Hepatocyte (in vitro differentiated cells): ENCODE data around the gene CDC42EP1. TPM values are rescaled to one million over a fixed set of nuclear protein-coding genes. Genes with fewer than 3 reads are reported as not detected.
"Not testable (repeated sequence)": the region's sequence is repeated elsewhere in the genome, so short reads cannot be mapped to it uniquely, and the experiment has no call there.

Experiments used
- DNase-seq: peaks from one replicate; pipeline ENCODE4 v3.0.0-alpha.2; 2016; ENCODE audit warnings: low spot score
- H2AFZ ChIP-seq: fragments of 200-600 bp; sonication (generic); 2 replicates; pipeline ENCODE4 v1.6.0; 2016; ENCODE audit warnings: antibody characterized with exemption, mild to moderate bottlenecking
- H3K27ac ChIP-seq: fragments of 200-600 bp; sonication (generic); 2 replicates; pipeline ENCODE4 v1.5.1; 2016; ENCODE audit warnings: mild to moderate bottlenecking
- H3K27me3 ChIP-seq: fragments of 200-600 bp; sonication (generic); 2 replicates; pipeline ENCODE4 v1.6.1; 2016
- H3K36me3 ChIP-seq: fragments of 200-600 bp; sonication (generic); replicated peaks from 2 replicates; pipeline ENCODE4 v1.5.1; 2016; ENCODE audit warnings: low read depth; ENCODE audit not compliant: insufficient read depth
- H3K4me1 ChIP-seq: fragments of 200-600 bp; sonication (generic); 2 replicates; pipeline ENCODE4 v1.5.1; 2016; ENCODE audit warnings: mild to moderate bottlenecking, moderate library complexity; ENCODE audit not compliant: insufficient read depth
- H3K4me2 ChIP-seq: fragments of 200-600 bp; sonication (generic); 2 replicates; pipeline ENCODE4 v1.6.0; 2016
- H3K4me3 ChIP-seq: fragments of 200-600 bp; sonication (generic); 2 replicates; pipeline ENCODE4 v1.5.1; 2016; ENCODE audit warnings: mild to moderate bottlenecking
- H3K79me2 ChIP-seq: fragments of 200-600 bp; sonication (generic); 2 replicates; pipeline ENCODE4 v1.6.0; 2017; ENCODE audit warnings: mild to moderate bottlenecking
- H3K9me2 ChIP-seq: fragments of 200-600 bp; sonication (generic); replicated peaks from 2 replicates; pipeline ENCODE4 v1.6.0; 2017; ENCODE audit warnings: mild to moderate bottlenecking; ENCODE audit not compliant: insufficient read depth
- H3K9me3 ChIP-seq: fragments of 200-600 bp; sonication (generic); 2 replicates; pipeline ENCODE4 v1.5.1; 2016; ENCODE audit warnings: low read depth, mild to moderate bottlenecking
- H4K20me1 ChIP-seq: fragments of 200-600 bp; sonication (generic); 2 replicates; pipeline ENCODE4 v1.6.0; 2016; ENCODE audit warnings: mild to moderate bottlenecking; ENCODE audit not compliant: insufficient read depth, poor library complexity, severe bottlenecking
- CTCF ChIP-seq: fragments of 200-600 bp; sonication (generic); IDR thresholded peaks from 2 replicates; pipeline ENCODE4 v1.5.1; 2016; ENCODE audit warnings: antibody characterized with exemption, mild to moderate bottlenecking; ENCODE audit not compliant: poor library complexity
- EZH2 ChIP-seq: fragments of 200-600 bp; sonication (generic); IDR thresholded peaks from 2 replicates; pipeline ENCODE4 v1.6.1; 2016; ENCODE audit warnings: antibody characterized with exemption, mild to moderate bottlenecking, borderline replicate concordance
- EZH2phosphoT487 ChIP-seq: fragments of 200-600 bp; sonication (generic); IDR thresholded peaks from one replicate; pipeline ENCODE4 v1.6.1; 2018; ENCODE audit warnings: antibody characterized with exemption, mild to moderate bottlenecking, low read depth, moderate library complexity; ENCODE audit not compliant: unreplicated experiment, severe bottlenecking
- WGBS: methylation state at CpG from one replicate; pipeline ENCODE4 v1.1.6; 2016; ENCODE audit warnings: low lambda C conversion rate; ENCODE audit errors: missing lambda C conversion rate; 5-methylcytosine and 5-hydroxymethylcytosine counted together
- polyA plus RNA-seq: library from polyadenylated mRNA; unstranded; fragments of >200 nt; fragmentation: Nextera tagmentation; extraction: Ambion mirVana; gene quantifications from 2 replicates; pipeline ENCODE4 v1.2.1, GENCODE V29; 2016
- total RNA-seq: library from RNA; depleted of rRNA; stranded (reverse); fragments of >200 nt; gene quantifications from 2 replicates; pipeline ENCODE4 v1.2.3, GENCODE V29; 2014

The CDC42EP1 gene
- total and polyA plus RNA-seq, 2 experiments from 2014 or later = 34.6 to 149 TPM

- no peaks in the 10 kb centered on the region for H3K9me2 ChIP-seq
- TF ChIP-seq EZH2 = no peak
- peak overlapping the region; percentile 94 for H3K27ac ChIP-seq
- H3K79me2 ChIP-seq = no peaks in the 10 kb centered on the region
- 84% methylated on average over 9 of the region's 9 CpGs for WGBS
- DNase-seq = no peak
- no peak overlapping the region for H3K4me3 ChIP-seq
- peak overlapping the region; percentile 72 for H3K4me2 ChIP-seq
- no peaks in the 10 kb centered on the region for H3K36me3 ChIP-seq
- no peaks in the 10 kb centered on the region for H3K9me3 ChIP-seq
- H3K27me3 ChIP-seq = no peaks in the 10 kb centered on the region
- peaks cover 41% of the 10 kb centered on the region for H3K4me1 ChIP-seq
- H4K20me1 ChIP-seq = no peaks in the 10 kb centered on the region
- no peak overlapping the region for H2AFZ ChIP-seq
Observed at GRCh38 chr22:37547251-37547741, 13.0 kb upstream of the CDC42EP1 start.

GRCh38 chr22:37549704-37550059, 10.6 kb upstream of the CDC42EP1 start:
- Histone ChIP-seq H3K4me1 (peaks cover 48% of the 10 kb centered on the region), H3K79me2 (no peaks in the 10 kb centered on the region), H3K4me3 (no peak overlapping the region), H2AFZ (no peak overlapping the region), H4K20me1 (no peaks in the 10 kb centered on the region), H3K36me3 (no peaks in the 10 kb centered on the region), H3K27me3 (no peaks in the 10 kb centered on the region), H3K27ac (no peak overlapping the region), H3K9me2 (no peaks in the 10 kb centered on the region), H3K4me2 (no peak overlapping the region), H3K9me3 (no peaks in the 10 kb centered on the region)
- WGBS = 50% methylated on average over 5 of the region's 5 CpGs
- peak; percentile 64 for DNase-seq
- TF ChIP-seq EZH2phosphoT487 (no peak), CTCF (no peak), EZH2 (no peak)

- H3K9me2 ChIP-seq, DNase-seq, H3K9me3 ChIP-seq, H3K27me3 ChIP-seq, H4K20me1 ChIP-seq, H3K36me3 ChIP-seq, H3K27ac ChIP-seq, H2AFZ ChIP-seq, H3K4me2 ChIP-seq, H3K4me3 ChIP-seq, H3K79me2 ChIP-seq: not testable (repeated sequence)
- peaks cover 37% of the 10 kb centered on the region for H3K4me1 ChIP-seq
- 97% methylated on average over 9 of the region's 9 CpGs for WGBS
Observed at GRCh38 chr22:37550921-37551320, 9.4 kb upstream of the CDC42EP1 start.

- Histone ChIP-seq H3K4me3 (no peak overlapping the region), H3K27ac (peak overlapping the region; percentile 91), H3K36me3 (no peaks in the 10 kb centered on the region), H3K79me2 (no peaks in the 10 kb centered on the region), H3K4me2 (peak overlapping the region; percentile 62), H3K9me2 (no peaks in the 10 kb centered on the region), H4K20me1 (no peaks in the 10 kb centered on the region), H3K9me3 (no peaks in the 10 kb centered on the region), H2AFZ (no peak overlapping the region), H3K4me1 (peaks cover 35% of the 10 kb centered on the region), H3K27me3 (no peaks in the 10 kb centered on the region)
- DNase-seq = no peak
- TF ChIP-seq CTCF (no peak), EZH2phosphoT487 (no peak), EZH2 (no peak)
- 72% methylated on average over 6 of the region's 6 CpGs for WGBS
Observed at GRCh38 chr22:37551981-37552380, 8.3 kb upstream of the CDC42EP1 start.
